Body of pancreas (tissue), 4 donors: ENCODE measurements around the gene B3GNT4. TPM values are rescaled to one million over a fixed set of nuclear protein-coding genes. Genes with fewer than 3 reads are reported as not detected.

Experiments
- ATAC-seq: fragments of 150-250 bp; one replicate; pipeline ENCODE4 v1.9.1; 2016
- DNase-seq, 4 donors: peaks; one replicate each; pipeline ENCODE4 v3.0.0-alpha.2; 2019
- H3K27ac ChIP-seq, 4 donors: fragments of 200-600 bp; sonication (generic); 1 replicate in 3 of 4; 2 replicates in 1 of 4; pipeline versions ENCODE4 v1.5.1 to v1.6.1; 2016 to 2019; ENCODE audit warnings: mild to moderate bottlenecking in 1 of 4, mixed read lengths in 1 of 4, moderate library complexity in 1 of 4
- H3K27me3 ChIP-seq, 2 donors: fragments of 200-600 bp; sonication (generic); one replicate each; pipeline ENCODE4 v1.6.0; 2016; ENCODE audit warnings: mild to moderate bottlenecking in 1 of 2
- H3K36me3 ChIP-seq, 2 donors: fragments of 200-600 bp; sonication (generic); replicated peaks in 1 of 2; 2 replicates each; pipeline ENCODE4 v1.5.1; 2016; ENCODE audit warnings: low read depth in 2 of 2; ENCODE audit not compliant: insufficient read depth in 1 of 2
- H3K4me1 ChIP-seq: fragments of 200-600 bp; sonication (generic); one replicate; pipeline ENCODE4 v1.6.0; 2016
- H3K4me3 ChIP-seq, 2 donors: fragments of 200-600 bp; sonication (generic); 1 replicate in 1 of 2; 2 replicates in 1 of 2; pipeline ENCODE4 v1.5.1; 2016 to 2019
- H3K9me3 ChIP-seq, 3 donors: fragments of 200-600 bp; sonication (generic); 1 replicate in 2 of 3; 2 replicates in 1 of 3; pipeline ENCODE4 v1.5.1; 2016
- POLR2A ChIP-seq, 3 donors: fragments of 450-650 bp; IDR thresholded peaks; one replicate each; pipeline ENCODE4 v1.6.1; 2016; ENCODE audit warnings: antibody characterized with exemption in 3 of 3, mild to moderate bottlenecking in 2 of 3
- WGBS, 2 donors: methylation state at CpG; one replicate each; pipeline ENCODE4 v1.1.5; 2017; 5-methylcytosine and 5-hydroxymethylcytosine counted together
- intact Hi-C: fragments of 100-400 bp; cut with DNase I; formaldehyde crosslinking; loops from one replicate; pipeline ENCODE4 v1.15.1; 2023
- total RNA-seq, 2 donors: library from RNA; depleted of rRNA; stranded (reverse); fragments of >200 nt; gene quantifications; one replicate each; pipeline ENCODE4 v1.1.0, GENCODE V29; 2016
- TF ChIP-seq, protein P1 (sequence below), 7 experiments: fragments of 450-650 bp in 4 of 7; fragments of 200-600 bp in 3 of 7; sonication (generic) in 3 of 7; IDR thresholded peaks; one replicate each; pipeline ENCODE4 v1.5.1; 2016 to 2019; ENCODE audit warnings: antibody characterized with exemption in 7 of 7

B3GNT4 gene
- total RNA-seq, 2 donors from 2014 or later, result not detected

DNA sequence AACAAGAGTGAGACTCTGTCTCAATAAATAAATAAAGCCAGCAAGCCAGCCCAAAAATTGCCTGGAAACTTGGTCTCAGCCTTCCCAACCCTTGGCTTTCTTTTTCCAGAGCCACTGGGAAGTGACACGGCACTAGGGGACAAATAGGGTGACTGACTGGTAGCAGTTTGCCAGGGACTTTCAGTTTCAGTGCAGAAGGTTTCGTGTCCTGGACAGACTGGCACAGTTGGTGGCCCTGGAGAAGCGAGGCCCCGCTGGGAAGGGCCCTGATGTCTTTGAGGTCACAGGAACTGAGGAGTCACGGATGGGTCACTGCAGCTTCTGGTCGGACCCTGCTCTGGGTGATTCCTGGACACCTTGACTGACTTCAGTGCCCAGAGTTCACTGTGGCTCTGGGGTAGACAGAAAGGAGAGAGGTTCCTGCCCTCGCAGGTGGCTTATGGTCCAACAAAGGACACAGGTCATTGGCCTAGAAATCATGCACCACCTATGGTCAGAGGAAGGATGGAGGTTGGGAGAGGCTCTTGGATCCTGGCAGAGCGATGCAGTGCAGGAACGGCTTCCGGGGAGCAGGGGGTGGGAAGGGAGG, 17.9 kb upstream of the B3GNT4 start:
- intact Hi-C loops, result no loop called here
- TF ChIP-seq, protein P1, sequence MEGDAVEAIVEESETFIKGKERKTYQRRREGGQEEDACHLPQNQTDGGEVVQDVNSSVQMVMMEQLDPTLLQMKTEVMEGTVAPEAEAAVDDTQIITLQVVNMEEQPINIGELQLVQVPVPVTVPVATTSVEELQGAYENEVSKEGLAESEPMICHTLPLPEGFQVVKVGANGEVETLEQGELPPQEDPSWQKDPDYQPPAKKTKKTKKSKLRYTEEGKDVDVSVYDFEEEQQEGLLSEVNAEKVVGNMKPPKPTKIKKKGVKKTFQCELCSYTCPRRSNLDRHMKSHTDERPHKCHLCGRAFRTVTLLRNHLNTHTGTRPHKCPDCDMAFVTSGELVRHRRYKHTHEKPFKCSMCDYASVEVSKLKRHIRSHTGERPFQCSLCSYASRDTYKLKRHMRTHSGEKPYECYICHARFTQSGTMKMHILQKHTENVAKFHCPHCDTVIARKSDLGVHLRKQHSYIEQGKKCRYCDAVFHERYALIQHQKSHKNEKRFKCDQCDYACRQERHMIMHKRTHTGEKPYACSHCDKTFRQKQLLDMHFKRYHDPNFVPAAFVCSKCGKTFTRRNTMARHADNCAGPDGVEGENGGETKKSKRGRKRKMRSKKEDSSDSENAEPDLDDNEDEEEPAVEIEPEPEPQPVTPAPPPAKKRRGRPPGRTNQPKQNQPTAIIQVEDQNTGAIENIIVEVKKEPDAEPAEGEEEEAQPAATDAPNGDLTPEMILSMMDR (IDR thresholded peaks at IDR 0.05), result no peak
- no peak for TF ChIP-seq POLR2A (IDR thresholded peaks at IDR 0.05)

DNA sequence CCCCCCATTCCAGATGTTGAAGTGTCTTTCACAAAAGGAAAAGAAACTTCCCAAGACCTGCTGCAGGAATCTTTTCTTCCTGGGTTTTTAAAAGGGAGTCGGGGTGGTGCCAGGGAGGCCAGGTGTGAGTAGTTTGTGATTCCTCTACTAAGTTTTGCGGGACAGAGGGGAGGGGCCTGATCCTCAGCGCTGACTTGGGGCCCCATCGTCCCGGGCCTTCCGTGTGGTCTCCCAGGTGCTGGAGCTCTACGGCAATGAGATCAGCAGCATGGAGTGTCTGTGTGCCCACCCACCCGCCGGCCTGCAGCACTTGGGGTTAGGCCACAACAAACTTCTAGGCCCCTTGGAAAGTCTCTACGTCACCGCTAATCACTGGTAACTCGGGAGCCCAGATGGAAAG, 16.0 kb upstream of the B3GNT4 start:
- peaks cover 11% of the 10 kb centered on the region for H3K4me1 ChIP-seq

More for the DNA sequence above, 17.9 kb upstream of the B3GNT4 start:
- H3K4me1 ChIP-seq, result peaks cover 11% of the 10 kb centered on the region
- H3K4me3 ChIP-seq, result no peak overlapping the region
- ATAC-seq, result no peak
- no peaks in the 10 kb centered on the region for H3K9me3 ChIP-seq
- no peak for DNase-seq
- no peaks in the 10 kb centered on the region for H3K27me3 ChIP-seq
- no peaks in the 10 kb centered on the region for H3K36me3 ChIP-seq
- no peak overlapping the region for H3K27ac ChIP-seq
- 70 to 77% methylated on average over 4 to 9 of the region's 10 CpGs for WGBS, 2 donors

DNA sequence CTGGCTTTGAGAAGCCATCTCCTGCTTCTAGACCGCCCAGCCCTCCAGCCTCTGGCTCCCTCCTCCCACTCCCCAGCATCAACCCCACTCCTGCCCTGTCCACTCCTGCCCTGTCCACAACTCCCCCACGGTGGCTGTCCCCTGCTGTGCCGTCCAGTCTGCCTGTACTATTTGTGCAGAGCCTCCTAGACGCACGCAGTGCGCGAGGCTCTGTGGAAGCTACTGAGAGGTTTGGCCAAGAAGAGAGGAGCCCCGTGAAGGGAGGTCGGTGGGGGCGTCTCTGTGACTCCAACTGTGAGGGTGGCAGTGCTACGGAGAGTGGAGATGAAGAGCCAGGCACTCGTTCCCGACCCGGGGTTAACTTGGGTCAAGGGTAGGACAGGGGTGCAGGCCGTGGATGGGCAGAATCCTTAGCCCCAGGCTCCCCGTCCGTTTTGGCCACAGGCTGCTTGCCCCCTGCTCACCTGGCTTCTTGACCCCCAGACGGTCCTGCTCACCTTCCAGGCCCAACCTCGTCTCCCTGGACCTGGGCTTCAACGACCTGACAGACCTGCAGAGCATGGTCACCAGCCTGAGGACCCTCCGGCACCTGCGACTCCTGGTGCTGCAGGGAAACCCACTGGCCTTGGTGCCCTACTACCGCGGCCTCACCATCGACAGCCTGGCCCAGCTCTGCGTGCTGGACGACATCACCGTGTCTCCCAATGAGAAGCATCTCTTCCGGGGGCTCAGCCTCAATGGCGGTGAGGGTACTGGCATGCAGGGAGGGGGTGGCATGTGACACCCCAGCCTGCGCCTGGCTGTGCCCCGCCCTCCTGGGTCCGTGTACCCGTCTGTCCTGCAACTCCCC, 13.7 kb upstream of the B3GNT4 start:
- Histone ChIP-seq H3K4me1 (no peaks in the 10 kb centered on the region), H3K9me3 (no peaks in the 10 kb centered on the region), H3K36me3 (no peaks in the 10 kb centered on the region), H3K27ac (no peak overlapping the region), H3K27me3 (no peaks in the 10 kb centered on the region), H3K4me3 (no peak overlapping the region)
- DNase-seq (no peak), ATAC-seq (no peak)
- TF ChIP-seq POLR2A (IDR thresholded peaks at IDR 0.05), result no peak
- TF ChIP-seq, protein P1 (IDR thresholded peaks at IDR 0.05), result no peak
- 75 to 76% methylated on average over 17 to 34 of the region's 34 CpGs for WGBS, 2 donors
- intact Hi-C loops, result loop anchor here (5.0 to 10.0 kb wide), 2 partner anchors 133 to 265 kb away; no protein-coding TSS in a partner anchor

More for the DNA sequence above, 16.0 kb upstream of the B3GNT4 start:
- TF ChIP-seq, protein P1 (IDR thresholded peaks at IDR 0.05), result no peak
- TF ChIP-seq POLR2A (IDR thresholded peaks at IDR 0.05), result no peak
- no peaks in the 10 kb centered on the region for H3K27me3 ChIP-seq
- ATAC-seq (no peak), DNase-seq (no peak)
- 79 to 100% methylated on average over 1 to 12 of the region's 12 CpGs for WGBS, 2 donors
- no peaks in the 10 kb centered on the region for H3K9me3 ChIP-seq
- intact Hi-C loops, result no loop called here
- H3K4me3 ChIP-seq, result no peak overlapping the region
- no peak overlapping the region for H3K27ac ChIP-seq
- no peaks in the 10 kb centered on the region for H3K36me3 ChIP-seq

DNA sequence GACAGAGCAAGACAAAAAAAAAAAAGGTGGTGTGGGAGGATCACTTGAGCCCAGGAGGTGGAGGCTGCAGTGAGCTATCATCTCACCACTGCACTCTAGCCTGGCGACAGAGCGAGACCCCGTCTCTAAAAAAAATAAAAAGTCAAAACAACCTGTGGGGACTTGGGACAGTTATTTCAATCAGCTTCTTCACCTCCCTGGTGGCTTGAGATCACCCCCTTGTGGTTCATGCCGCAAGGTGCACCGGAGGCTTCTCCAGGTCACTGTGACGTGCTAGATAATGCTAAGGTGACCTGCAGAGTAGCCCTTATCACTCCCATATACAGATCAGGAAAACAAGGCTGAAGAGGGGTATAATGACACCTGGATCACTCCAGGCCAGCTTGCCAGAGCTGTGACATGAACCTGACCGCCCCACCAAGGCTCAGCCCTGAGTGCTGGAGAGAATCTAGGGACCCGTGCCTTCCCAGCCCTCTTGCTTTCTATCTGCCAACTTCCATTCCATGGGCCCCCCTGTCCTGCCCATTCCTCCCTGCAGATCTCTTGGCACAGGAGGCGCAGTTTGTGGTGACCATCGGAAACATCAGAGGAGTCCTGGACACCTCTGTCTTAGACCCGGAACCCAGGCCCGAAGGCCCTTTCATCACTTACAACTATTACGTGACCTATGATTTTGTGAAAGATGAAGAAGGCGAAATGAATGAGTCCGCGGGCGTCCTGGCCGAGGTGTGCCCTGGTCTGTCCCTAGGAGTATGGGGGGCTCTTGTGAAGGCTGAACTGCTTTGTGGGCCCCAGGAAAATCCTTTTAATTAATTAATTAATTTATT, 12.5 kb upstream of the B3GNT4 start:
- WGBS, 2 donors, result 51 to 52% methylated on average over 18 of the region's 18 CpGs
- Histone ChIP-seq H3K4me1 (no peaks in the 10 kb centered on the region), H3K4me3 (no peak overlapping the region), H3K36me3 (no peaks in the 10 kb centered on the region), H3K27ac (no peak overlapping the region), H3K27me3 (no peaks in the 10 kb centered on the region), H3K9me3 (no peaks in the 10 kb centered on the region)
- peak; percentile 74 to 83 (median 79) for DNase-seq
- intact Hi-C loops, result loop anchor here (5.0 to 10.0 kb wide), 2 partner anchors 134 to 266 kb away; no protein-coding TSS in a partner anchor
- ATAC-seq, result peak; percentile 92
- TF ChIP-seq POLR2A (IDR thresholded peaks at IDR 0.05), result no peak
- TF ChIP-seq, protein P1 (IDR thresholded peaks at IDR 0.05), result peak; percentile 69 to 88 (median 84)
